Measurements from ENCODE around the gene SLC6A11. TPM values are rescaled to one million over a fixed set of nuclear protein-coding genes. Genes with fewer than 3 reads are reported as not detected.

SLC6A11 gene
- polyA plus RNA-seq, 2 of the 4 experiments (the other 2 are of a cell fraction) = 0.03 TPM

GRCh38 chr3:10855871-10856662, 40.0 kb downstream of the SLC6A11 start:
- WGBS (ENCODE audit: missing lambda C conversion rate) = 7% methylated on average over 8 of the region's 8 CpGs
- ATAC-seq = peak in 1 of 2 experiments; percentile 75; a peak in 3 of 6 replicates

GRCh38 chr3:10857235-10857634, 41.2 kb downstream of the SLC6A11 start:
- Histone ChIP-seq H3K4me3 (no peak overlapping the region), H3K4me1 (no peaks in the 10 kb centered on the region), H3K4me2 (no peak overlapping the region), H3K9me3 (no peaks in the 10 kb centered on the region), H3K27ac (no peak overlapping the region)
- CTCF ChIA-PET = interaction anchor here (1.0 to 1.1 kb wide), 2 partner anchors 10 to 37 kb away, joined by 3 to 4 read pairs; no protein-coding TSS in a partner anchor
- POLR2A ChIA-PET = no interaction called here
- DNase-seq (ENCODE audit: low read depth in 1 of 2, low spot score in 1 of 2) (no peak), ATAC-seq (no peak), FAIRE-seq (no peak)
- WGBS (ENCODE audit: missing lambda C conversion rate) = 52% methylated on average over 2 of the region's 2 CpGs
- no peak for TF ChIP-seq BCL3 (IDR thresholded peaks at IDR 0.05)
- TF ChIP-seq MAFK (IDR thresholded peaks at IDR 0.05; ENCODE audit: partially characterized antibody) = no peak
- TF ChIP-seq FOSB (CRISPR knock-in tag; IDR thresholded peaks at IDR 0.05) = no peak
- TF ChIP-seq ELK1 (IDR thresholded peaks at IDR 0.05; ENCODE audit: low read depth, low read length) = no peak
- no peak for TF ChIP-seq PHF8 (IDR thresholded peaks at IDR 0.05; ENCODE audit: borderline replicate concordance, low read depth)
- TF ChIP-seq CTCF (IDR thresholded peaks at IDR 0.05) = no peak
- TF ChIP-seq POLR2AphosphoS2 (conservative IDR thresholded peaks at IDR 0.05; ENCODE audit: low read length) = no peak
- TF ChIP-seq KDM5A (IDR thresholded peaks at IDR 0.05) = no peak
- TF ChIP-seq CBX2 (IDR thresholded peaks at IDR 0.05; ENCODE audit: borderline replicate concordance, low read depth) = no peak
- TF ChIP-seq REST (IDR thresholded peaks at IDR 0.05) = no peak
- TF ChIP-seq HEYL (CRISPR knock-in tag; IDR thresholded peaks at IDR 0.05) = no peak
- TF ChIP-seq ATOH8 (CRISPR knock-in tag; IDR thresholded peaks at IDR 0.05; ENCODE audit: low read depth) = no peak
- no peak for TF ChIP-seq USF2 (IDR thresholded peaks at IDR 0.05)
- TF ChIP-seq ESRRA (IDR thresholded peaks at IDR 0.05; ENCODE audit: borderline replicate concordance, low read length) = no peak
- no peak for TF ChIP-seq POLR2A (IDR thresholded peaks at IDR 0.05; ENCODE audit: low read length)
- no peak for TF ChIP-seq ZC3H11A (IDR thresholded peaks at IDR 0.05)

More at GRCh38 chr3:10855871-10856662, 40.0 kb downstream of the SLC6A11 start:
- H3K27ac ChIP-seq = no peak overlapping the region
- ChIA-PET POLR2A (no interaction called here), CTCF (interaction anchor here (1.3 to 2.4 kb wide), 3 partner anchors 10 to 24 kb away, joined by 4 to 8 read pairs (median 6); no protein-coding TSS in a partner anchor)
- peak; percentile 17 to 25 for DNase-seq (ENCODE audit: low read depth in 1 of 2, low spot score in 1 of 2)
- H3K4me1 ChIP-seq = no peaks in the 10 kb centered on the region
- TF ChIP-seq NR3C1 (IDR thresholded peaks at IDR 0.05) = no peak
- no peak for TF ChIP-seq MAFK (IDR thresholded peaks at IDR 0.05; ENCODE audit: partially characterized antibody)
- no peak for TF ChIP-seq CHD4 (IDR thresholded peaks at IDR 0.05; ENCODE audit: borderline replicate concordance)
- TF ChIP-seq PBX3 (IDR thresholded peaks at IDR 0.05) = no peak
- no peak for FAIRE-seq
- H3K4me3 ChIP-seq = no peak overlapping the region
- no peaks in the 10 kb centered on the region for H3K9me3 ChIP-seq
- no peak overlapping the region for H3K4me2 ChIP-seq
